HPDE6-E6E7 (cell line): ENCODE results near the gene IGFBP4.
"Not testable (repeated sequence)": the region's sequence is repeated elsewhere in the genome, so short reads cannot be mapped to it uniquely, and the experiment has no call there.

ENCODE experiments used
- DNase-seq: peaks from one replicate; pipeline ENCODE4 v3.0.0; 2011; ENCODE audit warnings: missing footprints; ENCODE audit errors: extremely low spot score

IGFBP4 gene

GRCh38 chr17:40443196-40443987 is at the start of gene IGFBP4:
Gene IGFBP4, plus strand, starts transcription at chr17:40443450. Its CDS starts 286 bp downstream, at chr17:40443736.
- peak; percentile 84 for DNase-seq

- DNase-seq: no peak
Observed at GRCh38 chr17:40399185-40399584, 44.1 kb upstream of the IGFBP4 start.

GRCh38 chr17:40402668-40403067 is 40.6 kb upstream of the IGFBP4 start:
- no peak for DNase-seq

- DNase-seq: no peak
Observed at GRCh38 chr17:40404003-40404402, 39.2 kb upstream of the IGFBP4 start.

- DNase-seq: no peak
Observed at GRCh38 chr17:40407460-40407859, 35.8 kb upstream of the IGFBP4 start.

GRCh38 chr17:40409540-40409939 is 33.7 kb upstream of the IGFBP4 start:
- not testable (repeated sequence) for DNase-seq

GRCh38 chr17:40410082-40410481 is 33.2 kb upstream of the IGFBP4 start:
- no peak for DNase-seq

- DNase-seq: no peak
Observed at GRCh38 chr17:40411821-40412220, 31.4 kb upstream of the IGFBP4 start.

- no peak for DNase-seq
Observed at GRCh38 chr17:40412880-40413279, 30.4 kb upstream of the IGFBP4 start.

GRCh38 chr17:40414312-40414711 is 28.9 kb upstream of the IGFBP4 start:
- DNase-seq: not testable (repeated sequence)

- peak; percentile 26 for DNase-seq
Observed at GRCh38 chr17:40415390-40415789, 27.9 kb upstream of the IGFBP4 start.

- no peak for DNase-seq
Observed at GRCh38 chr17:40416671-40417070, 26.6 kb upstream of the IGFBP4 start.

- DNase-seq: peak; percentile 21
Observed at GRCh38 chr17:40417258-40417608, 26.0 kb upstream of the IGFBP4 start.

- DNase-seq: peak; percentile 100
Observed at GRCh38 chr17:40417609-40418427, 25.4 kb upstream of the IGFBP4 start, which contains the start of gene TOP2A. Gene TOP2A, minus strand, starts transcription at chr17:40417896. Its CDS starts 105 bp downstream, at chr17:40417791.

- DNase-seq: no peak
Observed at GRCh38 chr17:40418428-40418706, 24.9 kb upstream of the IGFBP4 start.

- no peak for DNase-seq
Observed at GRCh38 chr17:40419559-40420331, 23.5 kb upstream of the IGFBP4 start.

- no peak for DNase-seq
Observed at GRCh38 chr17:40422990-40423633, 20.1 kb upstream of the IGFBP4 start.

- no peak for DNase-seq
Observed at GRCh38 chr17:40425741-40426140, 17.5 kb upstream of the IGFBP4 start.

GRCh38 chr17:40427002-40427491 is 16.2 kb upstream of the IGFBP4 start:
- no peak for DNase-seq

- DNase-seq: no peak
Observed at GRCh38 chr17:40430272-40431230, 12.7 kb upstream of the IGFBP4 start.
